K562 (cell line): ENCODE data around the gene SPATA2L.

Experiments
- CBFB ChIP-seq: sonication (generic); formaldehyde crosslinking; IDR thresholded peaks from 2 replicates; pipeline ENCODE4 v1.4.0; 2020; ENCODE audit warnings: mild to moderate bottlenecking, missing genetic modification reagents
- CBX3 ChIP-seq, 2 experiments: IDR thresholded peaks; 1 replicate in 1 of 2; 2 replicates in 1 of 2; pipeline ENCODE4 v1.6.1; 2012; ENCODE audit warnings: inconsistent platforms in 2 of 2, low read length in 2 of 2, borderline replicate concordance in 1 of 2, control low read depth in 1 of 2
- POLR2A ChIP-seq: fragments of 450-650 bp; conservative IDR thresholded peaks from 2 replicates; pipeline ENCODE4 v1.6.1; 2016
- TF ChIP-seq, protein P1 (sequence below): sonication (generic); formaldehyde crosslinking; IDR thresholded peaks from 2 replicates; pipeline ENCODE4 v1.8.0; 2022; ENCODE audit warnings: missing genetic modification reagents, mild to moderate bottlenecking, borderline replicate concordance
- TF ChIP-seq, protein P2 (sequence below), 2 experiments: fragments of 450-650 bp in 1 of 2; sonication (generic) in 1 of 2; formaldehyde crosslinking in 1 of 2; IDR thresholded peaks in 1 of 2; conservative IDR thresholded peaks in 1 of 2; 2 replicates each; pipeline versions ENCODE4 v1.6.1 to v1.8.1; 2016 to 2023; ENCODE audit warnings: mild to moderate bottlenecking in 2 of 2, moderate library complexity in 2 of 2, inconsistent platforms in 1 of 2, missing genetic modification reagents in 1 of 2

- TF ChIP-seq, protein P1, sequence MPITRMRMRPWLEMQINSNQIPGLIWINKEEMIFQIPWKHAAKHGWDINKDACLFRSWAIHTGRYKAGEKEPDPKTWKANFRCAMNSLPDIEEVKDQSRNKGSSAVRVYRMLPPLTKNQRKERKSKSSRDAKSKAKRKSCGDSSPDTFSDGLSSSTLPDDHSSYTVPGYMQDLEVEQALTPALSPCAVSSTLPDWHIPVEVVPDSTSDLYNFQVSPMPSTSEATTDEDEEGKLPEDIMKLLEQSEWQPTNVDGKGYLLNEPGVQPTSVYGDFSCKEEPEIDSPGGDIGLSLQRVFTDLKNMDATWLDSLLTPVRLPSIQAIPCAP (CRISPR knock-in tag), result no peak
- TF ChIP-seq POLR2A, result no peak; the same call in 1 of the 2 replicates
- TF ChIP-seq, protein P2, sequence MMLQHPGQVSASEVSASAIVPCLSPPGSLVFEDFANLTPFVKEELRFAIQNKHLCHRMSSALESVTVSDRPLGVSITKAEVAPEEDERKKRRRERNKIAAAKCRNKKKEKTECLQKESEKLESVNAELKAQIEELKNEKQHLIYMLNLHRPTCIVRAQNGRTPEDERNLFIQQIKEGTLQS (IDR thresholded peaks at IDR 0.05), result no peak
- TF ChIP-seq, protein P2 (CRISPR knock-in tag; conservative IDR thresholded peaks at IDR 0.05), result no peak
- no peak for TF ChIP-seq CBFB (CRISPR knock-in tag)
- no peak for TF ChIP-seq CBX3 (IDR thresholded peaks at IDR 0.05; ENCODE audit: borderline replicate concordance in 1 of 2, low read length in 2 of 2)
Measured at GRCh38 chr16:89739383-89739782, 37.9 kb upstream of the SPATA2L start.
